ENCODE results near the gene DEPDC4. TPM values are rescaled to one million over a fixed set of nuclear protein-coding genes. Genes with fewer than 3 reads are reported as not detected.

Gene DEPDC4
- total RNA-seq, 1 experiment from 2014 or later, result 3.2 TPM

DNA sequence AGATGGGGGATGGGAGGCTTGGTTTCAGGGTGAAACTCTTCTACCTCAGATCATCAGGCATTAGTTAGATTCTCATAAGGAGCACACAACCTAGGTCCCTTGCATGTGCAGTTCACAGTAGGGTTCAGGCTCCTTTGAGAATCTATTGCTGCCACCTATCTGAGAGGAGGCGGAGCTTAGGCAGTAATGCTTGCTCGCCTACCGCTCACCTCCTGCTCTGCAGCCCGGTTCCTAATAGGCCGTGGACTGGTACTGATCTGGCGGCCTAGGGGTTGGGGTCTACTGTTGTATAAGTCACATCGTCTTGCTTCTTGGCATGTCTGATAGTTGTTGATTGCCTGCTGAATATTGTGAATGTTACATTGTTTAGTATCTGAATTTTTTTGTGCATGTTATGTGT lies 12.3 kb upstream of the DEPDC4 start:
- Histone ChIP-seq H3K79me1 (ENCODE audit: insufficient read depth, low read depth, low read length, poor library complexity, severe bottlenecking) (peaks cover 4% of the 10 kb centered on the region), H3K4me1 (ENCODE audit: insufficient read depth, low read length) (no peaks in the 10 kb centered on the region), H3K27me3 (ENCODE audit: insufficient read depth, low read length) (no peaks in the 10 kb centered on the region), H2AK5ac (ENCODE audit: insufficient read length, low read length) (no peak overlapping the region), H3K4ac (ENCODE audit: low read depth, low read length) (no peak overlapping the region), H3K79me2 (ENCODE audit: insufficient read depth, low read length) (peaks cover 10% of the 10 kb centered on the region; the same call in 1 of the 2 replicates), H2BK12ac (ENCODE audit: insufficient read length, low read depth, low read length) (no peak overlapping the region), H3K56ac (ENCODE audit: insufficient read length, low read depth, low read length) (no peak overlapping the region), H4K8ac (replicated peaks; ENCODE audit: insufficient read length, low read depth, low read length) (no peak overlapping the region), H4K5ac (ENCODE audit: insufficient read length, low read depth, low read length) (no peak overlapping the region), H3K4me2 (ENCODE audit: insufficient read depth, insufficient read length, low read length) (no peak overlapping the region), H3K14ac (ENCODE audit: insufficient read depth, low read length) (no peak overlapping the region), H3K27ac (ENCODE audit: insufficient read length, low read depth, low read length) (no peak overlapping the region), H2BK5ac (ENCODE audit: insufficient read length, low read length) (no peak overlapping the region), H3K18ac (ENCODE audit: insufficient read length, low read depth, low read length) (no peak overlapping the region), H2BK15ac (ENCODE audit: low read depth, low read length) (no peak overlapping the region), H2AFZ (ENCODE audit: low read length) (no peak overlapping the region), H2BK120ac (ENCODE audit: low read depth, low read length, poor library complexity, severe bottlenecking) (no peak overlapping the region), H3K23ac (ENCODE audit: insufficient read length, low read depth, low read length) (no peak overlapping the region), H4K91ac (ENCODE audit: insufficient read length, low read depth, low read length) (no peak overlapping the region), H3K9me3 (ENCODE audit: control insufficient read depth, low read depth, low read length) (no peaks in the 10 kb centered on the region), H4K20me1 (ENCODE audit: control insufficient read depth, insufficient read depth, insufficient read length) (no peaks in the 10 kb centered on the region), H3K9ac (ENCODE audit: extremely low read depth, insufficient read length, low read length) (no peak overlapping the region), H3K23me2 (ENCODE audit: insufficient read length, low read depth, low read length, poor library complexity, severe bottlenecking) (no peaks in the 10 kb centered on the region), H2BK20ac (ENCODE audit: low read depth, low read length, poor library complexity, severe bottlenecking) (no peak overlapping the region), H3T11ph (ENCODE audit: low read length) (no peak overlapping the region)
- DNase-seq, result peak; percentile 59
- Mint-ChIP-seq H3K36me3 (ENCODE audit: insufficient read depth in 1 of 3, low read depth in 3 of 3) (peaks cover 2 to 8% (median 2%) of the 10 kb centered on the region in 3 experiments; a peak in 6 of 7 replicates), H3K27ac (peak overlapping the region; percentile 13 to 72 (median 55); a peak in 2 of 7 replicates), H3K4me1 (peaks cover 11% of the 10 kb centered on the region in 2 experiments), H3K27me3 (ENCODE audit: low read depth) (no peaks in the 10 kb centered on the region), H3K9me3 (no peaks in the 10 kb centered on the region; a peak in 1 of 5 replicates), H3K4me3 (no peak overlapping the region)
- WGBS (ENCODE audit: extremely low coverage, insufficient read length, low lambda C conversion rate), result no CpG with 5 or more reads among the region's 7 CpGs
- TF ChIP-seq, protein P1, sequence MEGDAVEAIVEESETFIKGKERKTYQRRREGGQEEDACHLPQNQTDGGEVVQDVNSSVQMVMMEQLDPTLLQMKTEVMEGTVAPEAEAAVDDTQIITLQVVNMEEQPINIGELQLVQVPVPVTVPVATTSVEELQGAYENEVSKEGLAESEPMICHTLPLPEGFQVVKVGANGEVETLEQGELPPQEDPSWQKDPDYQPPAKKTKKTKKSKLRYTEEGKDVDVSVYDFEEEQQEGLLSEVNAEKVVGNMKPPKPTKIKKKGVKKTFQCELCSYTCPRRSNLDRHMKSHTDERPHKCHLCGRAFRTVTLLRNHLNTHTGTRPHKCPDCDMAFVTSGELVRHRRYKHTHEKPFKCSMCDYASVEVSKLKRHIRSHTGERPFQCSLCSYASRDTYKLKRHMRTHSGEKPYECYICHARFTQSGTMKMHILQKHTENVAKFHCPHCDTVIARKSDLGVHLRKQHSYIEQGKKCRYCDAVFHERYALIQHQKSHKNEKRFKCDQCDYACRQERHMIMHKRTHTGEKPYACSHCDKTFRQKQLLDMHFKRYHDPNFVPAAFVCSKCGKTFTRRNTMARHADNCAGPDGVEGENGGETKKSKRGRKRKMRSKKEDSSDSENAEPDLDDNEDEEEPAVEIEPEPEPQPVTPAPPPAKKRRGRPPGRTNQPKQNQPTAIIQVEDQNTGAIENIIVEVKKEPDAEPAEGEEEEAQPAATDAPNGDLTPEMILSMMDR (conservative IDR thresholded peaks at IDR 0.05), result no peak

Measured in H9 (cell line).